ENCODE results near the gene CCL7. TPM values are rescaled to one million over a fixed set of nuclear protein-coding genes. Genes with fewer than 3 reads are reported as not detected.
"Not testable (repeated sequence)": the region's sequence is repeated elsewhere in the genome, so short reads cannot be mapped to it uniquely, and the experiment has no call there.

Gene CCL7
- total RNA-seq = not detected

DNA sequence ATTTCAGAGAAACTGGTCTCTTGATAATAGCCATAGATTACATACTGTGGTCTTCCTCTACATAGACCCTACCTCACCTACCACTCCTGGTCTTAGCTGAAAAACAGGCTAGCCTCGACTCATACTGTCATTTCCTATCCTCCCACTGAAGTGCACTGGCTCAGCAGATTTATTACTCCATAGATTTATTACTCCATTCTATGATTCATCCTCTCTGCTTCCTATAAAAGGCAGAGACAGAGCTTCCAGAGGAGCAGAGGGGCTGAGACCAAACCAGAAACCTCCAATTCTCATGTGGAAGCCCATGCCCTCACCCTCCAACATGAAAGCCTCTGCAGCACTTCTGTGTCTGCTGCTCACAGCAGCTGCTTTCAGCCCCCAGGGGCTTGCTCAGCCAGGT is at the start of gene CCL7:
Gene CCL7, plus strand, starts transcription at position 253 of the 400 bp plus-strand sequence. Its CDS starts 70 bp downstream, at position 323.
- Mint-ChIP-seq H3K27me3 (ENCODE audit: low read depth) (peaks cover 44% of the 10 kb centered on the region), H3K4me1 (ENCODE audit: low read depth) (no peaks in the 10 kb centered on the region), H3K4me3 (no peak within 1 kb of the TSS), H3K27ac (no peak within 1 kb of the TSS), H3K36me3 (ENCODE audit: low read depth) (no peaks in the 10 kb centered on the region), H3K9me3 (ENCODE audit: insufficient read depth) (no peaks in the 10 kb centered on the region)
- DNase-seq (no peak), ATAC-seq (no peak)
- CTCF ChIA-PET = interaction anchor here (1.1 kb wide), 1 partner anchor 92 kb away, joined by 4 read pairs; no protein-coding TSS in a partner anchor
- POLR2A ChIA-PET = no interaction called here

DNA sequence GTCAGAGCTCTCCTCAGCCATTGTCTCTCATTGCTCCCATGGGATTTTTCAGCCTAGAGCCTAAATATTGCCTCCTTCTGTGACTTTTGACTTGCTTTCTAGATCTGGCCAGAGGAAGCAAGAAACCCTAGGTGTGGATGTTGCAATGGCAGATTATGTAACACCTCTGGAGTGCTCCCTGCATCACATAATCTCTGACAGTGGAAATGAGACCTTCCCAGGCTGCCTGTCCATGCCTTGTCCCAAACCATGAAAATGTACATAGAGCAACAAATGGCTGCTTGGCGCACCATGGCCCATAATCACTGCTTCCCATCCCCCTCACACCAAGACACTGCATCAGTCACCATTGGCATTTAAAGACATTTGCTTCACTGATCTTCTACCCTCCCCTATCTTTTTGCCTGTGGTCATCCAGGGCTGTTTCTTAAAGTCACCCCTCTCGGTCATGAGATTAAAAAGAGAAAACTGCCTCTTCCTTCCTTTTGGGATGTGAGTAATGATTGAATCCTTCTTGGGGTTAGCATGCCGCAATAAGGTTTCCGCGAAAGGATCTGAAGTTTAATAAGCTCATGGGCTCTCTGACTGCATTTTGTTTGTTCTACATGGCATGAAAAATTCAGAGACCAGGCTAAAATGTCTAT is 49.1 kb upstream of the CCL7 start:
- ATAC-seq = no peak
- peaks cover 30% of the 10 kb centered on the region for H3K27me3 Mint-ChIP-seq (ENCODE audit: low read depth)
- CTCF ChIA-PET = no interaction called here

GRCh38 chr17:34221411-34221810 is 48.6 kb upstream of the CCL7 start:
- ATAC-seq = no peak
- Mint-ChIP-seq H3K27me3 (ENCODE audit: low read depth) (peaks cover 31% of the 10 kb centered on the region), H3K36me3 (ENCODE audit: low read depth) (no peaks in the 10 kb centered on the region), H3K4me1 (ENCODE audit: low read depth) (no peaks in the 10 kb centered on the region), H3K4me3 (no peak overlapping the region), H3K27ac (no peak overlapping the region), H3K9me3 (ENCODE audit: insufficient read depth) (no peaks in the 10 kb centered on the region)
- ChIA-PET POLR2A (no interaction called here), CTCF (no interaction called here)
- no peak for DNase-seq

More for the DNA sequence above, 49.1 kb upstream of the CCL7 start:
- H3K4me3 Mint-ChIP-seq = no peak overlapping the region
- POLR2A ChIA-PET = no interaction called here
- H3K4me1 Mint-ChIP-seq (ENCODE audit: low read depth) = no peaks in the 10 kb centered on the region
- DNase-seq = no peak
- H3K36me3 Mint-ChIP-seq (ENCODE audit: low read depth) = no peaks in the 10 kb centered on the region
- no peak overlapping the region for H3K27ac Mint-ChIP-seq
- H3K9me3 Mint-ChIP-seq (ENCODE audit: insufficient read depth) = no peaks in the 10 kb centered on the region

- H3K9me3 Mint-ChIP-seq (ENCODE audit: insufficient read depth) = no peaks in the 10 kb centered on the region
- no peak for DNase-seq
- ChIA-PET POLR2A (interaction anchor here (0.6 to 1.0 kb wide), 2 partner anchors 17 to 18 kb away, joined by 3 read pairs; no protein-coding TSS in a partner anchor), CTCF (interaction anchor here (0.9 to 1.5 kb wide), 3 partner anchors 13 to 138 kb away, joined by 3 to 6 read pairs (median 3); no protein-coding TSS in a partner anchor)
- no peak for ATAC-seq
- H3K4me1 Mint-ChIP-seq (ENCODE audit: low read depth) = no peaks in the 10 kb centered on the region
- peaks cover 32% of the 10 kb centered on the region for H3K27me3 Mint-ChIP-seq (ENCODE audit: low read depth)
- no peaks in the 10 kb centered on the region for H3K36me3 Mint-ChIP-seq (ENCODE audit: low read depth)
- no peak overlapping the region for H3K27ac Mint-ChIP-seq
- H3K4me3 Mint-ChIP-seq = no peak overlapping the region
Observed at GRCh38 chr17:34222722-34223497, 47.1 kb upstream of the CCL7 start.

DNA sequence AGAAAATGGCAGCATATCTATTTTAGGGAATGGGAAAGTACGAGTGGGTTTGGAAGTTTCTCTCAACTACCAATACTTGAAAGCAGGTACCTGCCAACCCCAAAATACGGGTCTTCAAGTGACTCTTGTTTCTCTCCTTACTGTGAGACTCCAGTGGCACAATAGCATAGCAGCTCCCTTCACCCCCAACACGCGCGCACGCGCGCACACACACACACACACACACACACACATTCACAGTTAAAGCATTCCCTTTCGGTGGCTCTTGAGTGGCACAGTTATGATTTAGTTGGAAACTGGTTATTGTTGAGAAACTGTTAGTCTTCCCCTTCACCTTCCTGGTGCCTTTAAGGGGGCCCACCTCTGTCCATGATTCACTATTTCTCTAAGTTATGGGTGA is 45.0 kb upstream of the CCL7 start:
- DNase-seq (no peak), ATAC-seq (no peak)
- Mint-ChIP-seq H3K27me3 (ENCODE audit: low read depth) (peaks cover 27% of the 10 kb centered on the region), H3K27ac (no peak overlapping the region), H3K9me3 (ENCODE audit: insufficient read depth) (no peaks in the 10 kb centered on the region), H3K4me3 (no peak overlapping the region), H3K4me1 (ENCODE audit: low read depth) (no peaks in the 10 kb centered on the region), H3K36me3 (ENCODE audit: low read depth) (no peaks in the 10 kb centered on the region)
- POLR2A ChIA-PET = no interaction called here
- CTCF ChIA-PET = no interaction called here

GRCh38 chr17:34226011-34226743 is 43.8 kb upstream of the CCL7 start:
- no peaks in the 10 kb centered on the region for H3K36me3 Mint-ChIP-seq (ENCODE audit: low read depth)
- ChIA-PET CTCF (interaction anchor here (1.5 kb wide), 1 partner anchor 135 kb away, joined by 3 read pairs; no protein-coding TSS in a partner anchor), POLR2A (no interaction called here)
- H3K27me3 Mint-ChIP-seq (ENCODE audit: low read depth) = peaks cover 26% of the 10 kb centered on the region
- DNase-seq (no peak), ATAC-seq (no peak)
- no peak overlapping the region for H3K4me3 Mint-ChIP-seq
- H3K4me1 Mint-ChIP-seq (ENCODE audit: low read depth) = no peaks in the 10 kb centered on the region
- no peaks in the 10 kb centered on the region for H3K9me3 Mint-ChIP-seq (ENCODE audit: insufficient read depth)
- no peak overlapping the region for H3K27ac Mint-ChIP-seq

DNA sequence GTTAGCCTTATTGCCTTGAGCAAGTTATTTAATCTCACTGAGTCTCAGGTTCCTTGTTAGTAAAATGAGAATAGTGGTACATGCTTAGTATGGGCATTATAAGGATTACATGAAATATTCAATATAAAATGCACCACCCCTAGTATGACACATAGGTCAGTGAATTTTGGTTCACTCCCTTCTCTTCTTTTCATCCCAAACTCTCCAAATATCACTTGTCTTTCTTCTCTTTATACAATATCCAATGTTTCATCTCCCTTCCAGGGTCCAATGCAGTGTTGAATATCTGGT is 43.3 kb upstream of the CCL7 start:
- H3K4me3 Mint-ChIP-seq = no peak overlapping the region
- H3K4me1 Mint-ChIP-seq (ENCODE audit: low read depth) = no peaks in the 10 kb centered on the region
- DNase-seq = no peak
- H3K9me3 Mint-ChIP-seq (ENCODE audit: insufficient read depth) = no peaks in the 10 kb centered on the region
- ChIA-PET CTCF (interaction anchor here (1.5 kb wide), 1 partner anchor 134 kb away, joined by 3 read pairs; no protein-coding TSS in a partner anchor), POLR2A (no interaction called here)
- no peak overlapping the region for H3K27ac Mint-ChIP-seq
- no peaks in the 10 kb centered on the region for H3K36me3 Mint-ChIP-seq (ENCODE audit: low read depth)
- ATAC-seq = no peak
- peaks cover 23% of the 10 kb centered on the region for H3K27me3 Mint-ChIP-seq (ENCODE audit: low read depth)

DNA sequence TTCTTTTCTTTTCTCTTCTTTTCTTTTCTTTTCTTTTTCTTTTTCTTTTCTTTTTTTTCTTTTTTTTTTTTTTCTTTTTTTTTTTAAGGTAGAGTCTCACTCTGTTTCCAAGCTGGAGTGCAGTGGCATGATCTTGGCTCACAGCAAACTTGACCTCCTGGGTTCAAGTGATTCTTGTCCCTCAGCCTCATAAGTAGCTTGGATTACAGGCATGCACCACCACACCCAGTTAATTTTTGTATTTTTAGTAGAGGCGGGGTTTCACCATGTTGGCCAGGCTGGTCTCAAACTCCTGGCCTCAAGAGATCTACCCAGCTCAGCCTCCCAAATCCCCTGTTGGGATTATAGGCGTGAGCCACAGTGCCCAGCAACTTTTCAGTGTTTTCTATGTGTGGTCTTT is 42.7 kb upstream of the CCL7 start:
- H3K9me3 Mint-ChIP-seq (ENCODE audit: insufficient read depth); ATAC-seq; DNase-seq; H3K4me3 Mint-ChIP-seq; POLR2A ChIA-PET; H3K4me1 Mint-ChIP-seq (ENCODE audit: low read depth); H3K27ac Mint-ChIP-seq; H3K36me3 Mint-ChIP-seq (ENCODE audit: low read depth): not testable (repeated sequence)
- CTCF ChIA-PET = interaction anchor here (1.5 kb wide), 1 partner anchor 134 kb away, joined by 3 read pairs; no protein-coding TSS in a partner anchor
- H3K27me3 Mint-ChIP-seq (ENCODE audit: low read depth) = peaks cover 18% of the 10 kb centered on the region

- H3K27me3 Mint-ChIP-seq (ENCODE audit: low read depth) = peaks cover 21% of the 10 kb centered on the region
- ChIA-PET CTCF (no interaction called here), POLR2A (no interaction called here)
- H3K4me1 Mint-ChIP-seq (ENCODE audit: low read depth) = no peaks in the 10 kb centered on the region
- ATAC-seq = no peak
- H3K27ac Mint-ChIP-seq = no peak overlapping the region
- H3K4me3 Mint-ChIP-seq = no peak overlapping the region
- no peaks in the 10 kb centered on the region for H3K36me3 Mint-ChIP-seq (ENCODE audit: low read depth)
- DNase-seq = no peak
- no peaks in the 10 kb centered on the region for H3K9me3 Mint-ChIP-seq (ENCODE audit: insufficient read depth)
Observed at GRCh38 chr17:34227707-34228106, 42.3 kb upstream of the CCL7 start.

DNA sequence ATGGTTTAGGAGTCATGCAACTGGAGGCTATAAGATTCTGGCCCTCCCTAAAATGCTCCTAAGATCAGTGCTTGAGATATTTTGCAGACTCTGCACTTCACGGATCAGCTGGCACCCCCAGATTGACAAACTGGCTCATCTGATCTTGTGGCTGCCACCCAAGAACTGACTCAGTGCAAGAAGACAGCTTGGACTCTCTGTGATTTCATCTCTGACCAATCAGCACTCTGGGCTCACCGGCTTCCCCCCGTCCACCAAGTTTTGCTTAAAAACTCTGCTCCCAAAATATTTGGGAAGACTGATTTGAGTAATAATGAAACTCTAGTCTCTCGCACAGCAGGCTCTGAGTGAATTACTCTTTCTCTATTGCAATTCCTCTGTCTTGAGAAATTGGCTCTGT is 41.2 kb upstream of the CCL7 start:
- no peaks in the 10 kb centered on the region for H3K9me3 Mint-ChIP-seq (ENCODE audit: insufficient read depth)
- no peak overlapping the region for H3K4me3 Mint-ChIP-seq
- DNase-seq = no peak
- H3K27me3 Mint-ChIP-seq (ENCODE audit: low read depth) = peaks cover 23% of the 10 kb centered on the region
- POLR2A ChIA-PET = interaction anchor here (0.6 kb wide), 1 partner anchor 450 kb away, joined by 5 read pairs; no protein-coding TSS in a partner anchor
- no peak overlapping the region for H3K27ac Mint-ChIP-seq
- ATAC-seq = no peak
- H3K36me3 Mint-ChIP-seq (ENCODE audit: low read depth) = no peaks in the 10 kb centered on the region
- H3K4me1 Mint-ChIP-seq (ENCODE audit: low read depth) = no peaks in the 10 kb centered on the region
- CTCF ChIA-PET = no interaction called here

GRCh38 chr17:34230342-34230741 is 39.7 kb upstream of the CCL7 start:
- no peak for DNase-seq
- no peak for ATAC-seq
- H3K27me3 Mint-ChIP-seq (ENCODE audit: low read depth) = peaks cover 24% of the 10 kb centered on the region
- CTCF ChIA-PET = no interaction called here
- POLR2A ChIA-PET = no interaction called here
- no peak overlapping the region for H3K4me3 Mint-ChIP-seq
- H3K4me1 Mint-ChIP-seq (ENCODE audit: low read depth) = no peaks in the 10 kb centered on the region
- H3K9me3 Mint-ChIP-seq (ENCODE audit: insufficient read depth) = no peaks in the 10 kb centered on the region
- H3K27ac Mint-ChIP-seq = no peak overlapping the region
- no peaks in the 10 kb centered on the region for H3K36me3 Mint-ChIP-seq (ENCODE audit: low read depth)

- no peak for DNase-seq
- no peak for ATAC-seq
- Mint-ChIP-seq H3K27me3 (ENCODE audit: low read depth) (peaks cover 14% of the 10 kb centered on the region), H3K4me3 (no peak overlapping the region), H3K27ac (no peak overlapping the region), H3K36me3 (ENCODE audit: low read depth) (no peaks in the 10 kb centered on the region), H3K4me1 (ENCODE audit: low read depth) (no peaks in the 10 kb centered on the region), H3K9me3 (ENCODE audit: insufficient read depth) (no peaks in the 10 kb centered on the region)
- POLR2A ChIA-PET = no interaction called here
- CTCF ChIA-PET = no interaction called here
Observed at GRCh38 chr17:34234616-34235015, 35.4 kb upstream of the CCL7 start.

Measured in activated CD8-positive, alpha-beta T cell treated with anti-CD3 and anti-CD28 coated beads, Interleukin-2, amount 10 ng/mL, durations not matched to agents 7 days and 5 days (primary cell).